ACHN (cell line): Measurements from ENCODE around the gene LRRC8A.
"Not testable (repeated sequence)": the region's sequence is repeated elsewhere in the genome, so short reads cannot be mapped to it uniquely, and the experiment has no call there.

ENCODE experiments used
- DNase-seq: peaks from one replicate; pipeline ENCODE4 v3.0.0-alpha.2; 2015
- in situ Hi-C: cut with HindIII; loops from 2 replicates; pipeline ENCODE4 v1.10.0; 2017; ENCODE audit warnings: low sequenced_read_pairs, low pct_ligation_motif_present, low pct_unique_long_range_greater_than_20kb

LRRC8A gene

GRCh38 chr9:128943832-128944620 is 62.1 kb downstream of the LRRC8A start:
- no peak for DNase-seq
- in situ Hi-C loops = no loop called here

- in situ Hi-C loops, DNase-seq: not testable (repeated sequence)
These were observed 63.0 kb downstream of the LRRC8A start for GRCh38 chr9:128944966-128945365.

- DNase-seq = no peak
- in situ Hi-C loops = no loop called here
These were observed 64.0 kb downstream of the LRRC8A start for GRCh38 chr9:128945798-128946501.

GRCh38 chr9:128946571-128947276 is 64.8 kb downstream of the LRRC8A start:
- in situ Hi-C loops = no loop called here
- peak; percentile 12 for DNase-seq

- in situ Hi-C loops = no loop called here
- no peak for DNase-seq
These were observed 65.3 kb downstream of the LRRC8A start for GRCh38 chr9:128947277-128947526.

- in situ Hi-C loops = no loop called here
These were observed 65.8 kb downstream of the LRRC8A start, which contains the start of the genes DOLK and NUP188 for GRCh38 chr9:128947527-128948301. Gene DOLK, minus strand, starts transcription at chr9:128947603. Its CDS starts 300 bp downstream, at chr9:128947303. Gene NUP188, plus strand, starts transcription at chr9:128947699. Its CDS starts 21 bp downstream, at chr9:128947720.

GRCh38 chr9:128961403-128961802 is 79.5 kb downstream of the LRRC8A start:
- DNase-seq, in situ Hi-C loops: not testable (repeated sequence)

More at GRCh38 chr9:128947527-128948301, 65.8 kb downstream of the LRRC8A start, which contains the start of the genes DOLK and NUP188:
- peak; percentile 90 for DNase-seq
